HG03457 (cell line): ENCODE measurements around the gene PDZRN4.
"Not testable (repeated sequence)": the region's sequence is repeated elsewhere in the genome, so short reads cannot be mapped to it uniquely, and the experiment has no call there.

Experiments used
- ATAC-seq: cut with Tn5 transposase; IDR thresholded peaks from one replicate; pipeline ENCODE4 v1.9.1; 2021; ENCODE audit warnings: moderate number of reproducible peaks; ENCODE audit not compliant: unreplicated experiment

Gene PDZRN4

DNA sequence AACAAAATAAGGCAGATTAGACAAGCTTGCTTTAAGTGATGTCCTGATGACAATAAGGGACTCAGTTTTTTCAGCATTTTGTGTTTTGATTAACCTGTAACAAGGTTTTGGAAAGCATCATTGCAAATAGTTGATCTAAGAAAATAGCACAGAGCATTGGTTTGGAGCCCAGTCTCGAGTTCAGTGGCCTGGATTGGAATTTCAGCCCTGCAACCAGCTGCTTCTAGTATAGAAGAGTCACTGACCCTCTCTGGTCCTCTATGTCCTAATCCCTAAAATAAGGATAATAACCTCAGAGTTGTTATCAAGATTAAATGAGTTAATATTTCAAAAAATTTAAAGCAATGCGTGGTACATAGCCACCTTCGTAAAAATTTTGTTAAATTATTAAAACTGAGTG lies 25.5 kb downstream of the PDZRN4 start:
- no peak for ATAC-seq

DNA sequence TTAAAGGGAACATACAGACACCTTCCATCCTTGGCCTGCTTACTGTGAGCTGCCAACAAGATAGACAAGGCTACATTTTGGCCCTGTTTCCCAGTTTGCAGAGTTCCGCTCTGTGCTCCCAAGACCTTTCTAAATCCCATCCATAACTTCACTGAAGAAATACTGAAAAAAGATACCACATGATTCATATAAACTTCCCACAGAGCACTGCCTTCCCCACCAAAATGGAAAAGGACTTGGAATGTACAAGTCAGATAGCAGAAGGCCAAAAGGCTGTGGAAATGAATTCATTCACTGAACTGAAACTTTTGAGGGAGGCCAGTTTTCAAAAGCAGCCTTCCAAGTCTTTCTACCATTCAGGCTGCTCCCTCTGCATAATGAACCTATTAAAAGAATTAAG lies 29.6 kb downstream of the PDZRN4 start:
- no peak for ATAC-seq

- ATAC-seq = no peak
These were observed 32.8 kb downstream of the PDZRN4 start for GRCh38 chr12:41220931-41221330.

DNA sequence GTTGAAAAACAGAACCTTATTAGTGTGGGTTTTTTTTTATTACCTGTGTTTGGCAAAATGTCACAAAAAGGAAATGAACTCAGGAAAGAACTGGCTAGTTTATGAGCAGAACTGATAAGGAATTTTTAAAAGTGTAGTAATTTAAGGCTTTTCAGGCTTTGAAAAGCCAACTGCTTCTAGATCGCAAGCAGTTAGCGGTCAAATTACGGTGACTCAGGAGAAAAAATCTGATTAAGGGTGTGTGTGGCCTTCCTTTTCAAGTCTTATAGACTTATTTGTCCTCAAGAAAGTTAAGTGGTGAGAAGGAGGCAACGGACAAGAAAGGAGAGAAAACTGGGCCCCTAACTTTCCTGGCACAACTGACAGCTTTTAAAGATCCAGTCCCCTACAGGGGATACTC lies 33.4 kb downstream of the PDZRN4 start:
- ATAC-seq = no peak

DNA sequence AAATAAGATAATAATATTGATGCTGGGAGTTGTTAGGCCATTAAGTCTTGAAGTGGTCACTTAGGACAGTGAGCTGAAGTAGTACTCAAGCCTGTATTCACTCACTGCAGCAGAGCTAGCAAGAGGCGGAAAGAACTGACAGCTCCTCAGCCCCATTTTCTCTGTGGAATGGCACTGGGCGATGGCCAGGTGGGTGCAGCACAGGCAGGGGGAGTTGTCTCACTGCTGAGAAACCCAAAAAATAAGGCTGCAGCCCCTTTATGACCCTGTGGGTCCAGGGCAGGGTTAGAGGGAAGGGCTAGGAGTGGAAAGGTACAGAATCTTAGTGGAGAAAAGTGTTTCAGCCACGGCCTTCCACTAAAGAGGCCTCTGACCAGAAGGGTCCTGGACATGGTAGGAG lies 35.5 kb downstream of the PDZRN4 start:
- ATAC-seq = no peak

GRCh38 chr12:41224066-41224465 lies 35.9 kb downstream of the PDZRN4 start:
- no peak for ATAC-seq

DNA sequence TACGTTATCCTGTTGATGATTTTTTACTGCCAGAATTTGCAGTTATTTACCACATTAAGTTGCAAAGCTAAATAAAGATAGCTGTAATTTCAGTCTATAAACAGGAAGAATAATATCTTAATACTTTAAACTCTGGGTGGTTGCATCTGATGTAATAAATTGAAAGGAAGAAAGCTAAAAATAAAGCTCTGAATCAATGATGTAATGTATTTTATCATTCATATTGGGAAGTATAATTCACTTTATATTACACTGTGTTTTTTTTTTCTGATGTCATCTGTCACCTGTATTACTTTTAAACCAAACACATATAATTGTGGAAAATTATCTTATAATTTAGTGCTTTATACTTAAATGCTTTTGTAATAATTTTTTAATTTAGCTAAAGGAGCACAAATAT lies 37.1 kb downstream of the PDZRN4 start:
- ATAC-seq = no peak

- ATAC-seq = no peak
These were observed 40.1 kb downstream of the PDZRN4 start for GRCh38 chr12:41228066-41228820.

DNA sequence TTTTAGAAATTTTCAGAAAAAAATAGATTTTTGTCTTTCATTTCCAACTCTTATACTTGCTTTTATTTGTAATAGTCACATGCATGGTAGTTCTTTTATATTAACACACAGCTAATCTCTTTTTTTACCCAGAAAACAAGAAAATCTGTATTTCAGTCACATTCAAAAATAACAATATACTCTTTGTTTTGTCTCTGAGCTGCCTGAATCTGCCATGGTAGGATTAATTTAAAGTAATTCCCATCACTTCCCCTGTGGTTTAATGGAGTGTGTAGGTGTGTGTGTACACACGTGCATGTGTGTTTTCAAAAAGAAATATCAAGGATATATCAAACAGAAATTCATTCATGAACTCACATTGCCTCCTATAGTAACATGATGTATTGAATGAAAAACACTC lies 42.6 kb downstream of the PDZRN4 start:
- no peak for ATAC-seq

DNA sequence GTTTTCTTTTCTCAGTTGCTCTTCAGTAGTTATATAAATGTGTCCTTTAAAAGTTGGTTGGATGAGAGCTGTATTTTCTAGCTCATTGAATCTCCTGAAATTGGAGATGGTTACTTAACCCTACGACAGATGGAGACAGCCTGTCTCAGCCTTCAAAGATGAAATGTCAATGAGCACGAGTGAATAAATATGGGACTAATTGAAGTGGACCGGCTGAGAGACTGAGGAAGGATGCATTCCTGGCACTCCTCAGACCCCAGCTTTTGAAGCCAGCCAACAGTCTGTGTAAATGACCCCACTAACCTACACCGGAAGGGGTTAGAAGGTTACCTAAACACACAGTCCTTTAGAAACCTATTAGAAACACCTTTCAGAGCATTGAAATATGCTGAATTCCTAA lies 46.6 kb downstream of the PDZRN4 start:
- ATAC-seq = no peak

GRCh38 chr12:41242603-41243002 lies 54.5 kb downstream of the PDZRN4 start:
- ATAC-seq = no peak

DNA sequence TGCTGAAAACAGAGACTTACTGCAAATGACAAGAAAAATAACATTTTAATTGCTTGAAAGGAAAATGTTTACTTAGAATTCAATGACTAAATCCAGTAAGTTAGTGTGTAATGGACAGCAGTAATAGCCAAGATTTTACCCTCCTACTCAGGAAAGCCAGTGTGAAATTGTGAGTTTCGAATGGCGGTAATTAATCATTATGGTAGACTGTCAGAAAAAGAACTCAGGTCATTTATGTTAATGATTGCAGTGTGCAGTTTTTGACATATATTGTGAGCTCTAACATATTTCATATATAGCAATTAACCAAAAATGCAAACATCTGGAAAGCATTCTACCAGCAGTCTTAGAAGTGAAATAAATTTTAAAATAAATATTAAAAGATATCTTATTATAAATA lies 60.3 kb downstream of the PDZRN4 start:
- ATAC-seq = no peak

DNA sequence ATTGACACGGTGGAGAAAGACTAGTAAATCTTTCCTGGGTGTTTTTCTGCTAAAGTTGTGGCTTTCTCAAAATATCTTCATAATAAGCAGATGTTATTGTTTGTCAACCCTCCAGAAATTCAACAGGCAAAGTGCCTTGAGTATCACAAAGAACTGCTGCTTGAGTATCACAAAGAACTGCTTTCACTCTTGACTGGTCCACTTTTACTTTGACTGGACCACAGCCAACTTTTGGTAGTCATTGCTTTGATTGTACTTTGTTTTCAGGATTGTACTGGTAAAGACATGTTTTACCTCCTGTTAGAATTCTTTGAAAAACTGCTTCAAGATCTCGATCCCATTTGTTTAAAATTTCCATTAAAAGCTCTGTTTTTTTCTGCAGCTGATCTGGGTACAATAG lies 62.6 kb downstream of the PDZRN4 start:
- no peak for ATAC-seq

- ATAC-seq = no peak
These were observed 66.1 kb downstream of the PDZRN4 start for GRCh38 chr12:41254004-41254914.

DNA sequence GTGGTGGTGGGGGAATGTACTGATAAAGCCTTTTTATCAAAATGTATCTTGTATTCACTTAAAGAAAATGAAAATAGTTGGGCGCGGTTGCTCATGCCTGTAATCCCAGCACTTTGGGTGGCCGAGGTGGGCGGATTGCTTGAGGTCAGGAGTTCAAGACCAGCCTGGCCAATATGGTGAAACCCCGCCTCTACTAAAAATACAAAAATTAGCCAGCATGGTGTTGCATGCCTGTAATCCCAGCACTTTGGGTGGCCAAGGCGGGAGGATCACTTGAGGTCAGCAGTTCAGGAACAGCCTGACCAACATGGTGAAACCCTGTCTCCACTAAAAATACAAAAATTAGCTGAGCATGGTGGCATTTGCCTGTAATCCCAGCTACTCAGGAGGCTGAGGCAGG lies 75.1 kb downstream of the PDZRN4 start:
- not testable (repeated sequence) for ATAC-seq

GRCh38 chr12:41264281-41264680 lies 76.2 kb downstream of the PDZRN4 start:
- ATAC-seq = no peak

DNA sequence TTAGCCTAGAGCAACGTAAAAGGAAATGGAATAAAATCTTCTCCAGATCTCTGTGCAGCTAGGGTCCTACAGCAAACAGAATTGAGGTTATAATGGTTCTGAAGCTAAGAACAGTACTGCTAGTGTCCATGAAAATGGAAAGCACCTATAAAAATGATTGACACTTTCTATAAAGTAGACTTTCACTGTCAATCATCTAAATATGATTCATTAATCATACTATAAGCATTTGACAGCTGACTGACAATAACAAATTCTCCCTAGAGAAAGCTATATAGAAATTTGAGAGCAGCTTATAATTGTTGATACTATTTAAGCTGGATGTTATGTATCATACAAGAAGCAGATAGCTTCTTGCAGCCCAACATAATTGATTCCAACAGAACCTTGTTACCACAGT lies 80.9 kb downstream of the PDZRN4 start:
- no peak for ATAC-seq

GRCh38 chr12:41271489-41271888 lies 83.4 kb downstream of the PDZRN4 start:
- ATAC-seq = no peak

GRCh38 chr12:41274643-41275042 lies 86.5 kb downstream of the PDZRN4 start:
- ATAC-seq = no peak

DNA sequence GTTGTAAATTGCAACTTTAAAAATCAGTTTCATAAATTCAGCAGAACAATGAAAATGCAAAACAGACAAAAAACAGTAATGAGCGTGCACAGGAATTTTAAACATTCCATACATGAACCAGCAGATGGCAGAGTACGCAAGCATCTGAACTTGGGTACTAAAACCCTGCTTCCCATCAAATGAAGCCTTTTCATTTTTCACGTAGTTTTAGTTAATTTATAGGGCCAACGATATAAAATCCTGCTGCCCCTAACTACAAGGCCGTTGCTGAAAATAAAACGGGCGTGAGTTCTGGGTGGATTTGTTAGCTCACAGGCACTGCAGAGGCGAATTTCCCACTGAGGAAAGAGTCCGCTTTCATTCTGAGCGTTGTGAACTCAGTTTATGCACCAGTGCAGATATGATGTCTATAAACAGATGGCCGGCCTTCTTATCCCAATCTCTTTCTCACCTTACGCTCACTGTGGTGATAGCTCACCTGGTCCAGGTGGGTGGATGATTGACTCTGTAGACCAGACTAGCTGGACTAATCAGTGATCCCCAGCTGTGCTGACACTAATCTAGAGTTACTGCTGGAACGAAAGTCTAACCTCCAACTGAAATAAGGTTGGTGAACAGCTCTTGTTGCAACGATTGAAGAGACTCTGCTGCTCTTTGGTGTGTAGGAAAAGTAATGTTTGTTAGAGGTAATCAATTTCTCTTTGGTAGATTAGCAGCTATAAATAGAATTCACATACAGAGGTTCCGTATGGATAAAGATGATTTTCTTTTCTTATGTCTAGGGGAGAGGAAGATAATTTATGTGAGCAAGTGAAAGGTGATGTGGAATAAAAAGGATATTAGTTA lies 89.2 kb downstream of the PDZRN4 start:
- ATAC-seq = no peak

- no peak for ATAC-seq
These were observed 89.8 kb downstream of the PDZRN4 start for GRCh38 chr12:41277946-41278267.
